SK-N-SH treated with all-trans-retinoic acid at 6 μM for 48 hours (cell line): ENCODE results near the gene NTPCR.

Experiments
- ATAC-seq: fragments of 200-7000 bp; cut with Tn5 transposase; 3 replicates; pipeline ENCODE4 v1.9.1; 2020; ENCODE audit warnings: mild to moderate bottlenecking, moderate library complexity
- ARNTL ChIP-seq: fragments of 450-650 bp; formaldehyde crosslinking; IDR thresholded peaks from 2 replicates; pipeline ENCODE4 v1.5.0; 2020; ENCODE audit warnings: low read depth, mild to moderate bottlenecking, moderate library complexity, borderline replicate concordance
- CSDC2 ChIP-seq: fragments of 250-450 bp; sonication (Bioruptor Pico); IDR thresholded peaks from 2 replicates; pipeline ENCODE4 v1.5.0; 2020; ENCODE audit warnings: mild to moderate bottlenecking, moderate library complexity
- ESRRG ChIP-seq: fragments of 250-450 bp; sonication (Bioruptor Pico); IDR thresholded peaks from 2 replicates; pipeline ENCODE4 v1.6.1; 2021; ENCODE audit warnings: mild to moderate bottlenecking
- GLIS3 ChIP-seq: fragments of 250-450 bp; sonication (Bioruptor Pico); IDR thresholded peaks from 2 replicates; pipeline ENCODE4 v1.5.0; 2020; ENCODE audit warnings: mild to moderate bottlenecking, moderate library complexity
- ISL1 ChIP-seq: fragments of 250-450 bp; sonication (Bioruptor Pico); IDR thresholded peaks from 2 replicates; pipeline ENCODE4 v2.1.2; 2022; ENCODE audit warnings: mild to moderate bottlenecking, moderate library complexity
- OSR1 ChIP-seq: fragments of 250-450 bp; sonication (Bioruptor Pico); IDR thresholded peaks from 2 replicates; pipeline ENCODE4 v1.8.0; 2022; ENCODE audit warnings: moderate library complexity, mild to moderate bottlenecking, inconsistent platforms
- PPARA ChIP-seq: fragments of 250-450 bp; sonication (Bioruptor Pico); IDR thresholded peaks from 2 replicates; pipeline ENCODE4 v1.5.0; 2020; ENCODE audit warnings: mild to moderate bottlenecking, borderline replicate concordance
- RARB ChIP-seq: fragments of 250-450 bp; sonication (Bioruptor Pico); IDR thresholded peaks from 2 replicates; pipeline ENCODE4 v1.8.0; 2021; ENCODE audit warnings: mild to moderate bottlenecking, moderate library complexity
- SNAI2 ChIP-seq: fragments of 250-450 bp; sonication (Bioruptor Pico); IDR thresholded peaks from 2 replicates; pipeline ENCODE4 v1.5.0; 2020; ENCODE audit warnings: mild to moderate bottlenecking, moderate library complexity
- TCF4 ChIP-seq: fragments of 250-450 bp; sonication (Bioruptor Pico); IDR thresholded peaks from 2 replicates; pipeline ENCODE4 v1.8.0; 2021; ENCODE audit warnings: mild to moderate bottlenecking, moderate library complexity, borderline replicate concordance
- TOX ChIP-seq: fragments of 250-450 bp; sonication (Bioruptor Pico); IDR thresholded peaks from 2 replicates; pipeline ENCODE4 v1.8.0; 2021; ENCODE audit warnings: mild to moderate bottlenecking, moderate library complexity, borderline replicate concordance
- ZC3H10 ChIP-seq: fragments of 250-450 bp; sonication (Bioruptor Pico); IDR thresholded peaks from 2 replicates; pipeline ENCODE4 v1.5.1; 2021; ENCODE audit warnings: mild to moderate bottlenecking, moderate library complexity
- ZFP3 ChIP-seq: fragments of 250-450 bp; sonication (Bioruptor Pico); IDR thresholded peaks from 2 replicates; pipeline ENCODE4 v1.5.0; 2020; ENCODE audit warnings: mild to moderate bottlenecking, moderate library complexity
- ZFP30 ChIP-seq: fragments of 450-650 bp; formaldehyde crosslinking; IDR thresholded peaks from 2 replicates; pipeline ENCODE4 v1.5.0; 2022; ENCODE audit warnings: mild to moderate bottlenecking, moderate library complexity
- ZNF70 ChIP-seq: fragments of 450-650 bp; formaldehyde crosslinking; IDR thresholded peaks from 2 replicates; pipeline ENCODE4 v1.5.0; 2020; ENCODE audit warnings: mild to moderate bottlenecking, moderate library complexity
- ZNF8 ChIP-seq: fragments of 450-650 bp; formaldehyde crosslinking; IDR thresholded peaks from 2 replicates; pipeline ENCODE4 v1.5.0; 2020; ENCODE audit warnings: mild to moderate bottlenecking, moderate library complexity
- TF ChIP-seq, protein P1 (sequence below): fragments of 250-450 bp; sonication (Bioruptor Pico); IDR thresholded peaks from 2 replicates; pipeline ENCODE4 v1.5.1; 2020; ENCODE audit warnings: low read depth, mild to moderate bottlenecking, moderate library complexity
- TF ChIP-seq, protein P2 (sequence below): fragments of 250-450 bp; sonication (Bioruptor Pico); IDR thresholded peaks from 2 replicates; pipeline ENCODE4 v1.5.1; 2021; ENCODE audit warnings: mild to moderate bottlenecking, moderate library complexity
- TF ChIP-seq, protein P3 (sequence below): fragments of 250-450 bp; sonication (Bioruptor Pico); IDR thresholded peaks from 2 replicates; pipeline ENCODE4 v1.8.0; 2021; ENCODE audit warnings: low read depth, mild to moderate bottlenecking, moderate library complexity, borderline replicate concordance
- TF ChIP-seq, protein P4 (sequence below): fragments of 250-450 bp; sonication (Bioruptor Pico); IDR thresholded peaks from 2 replicates; pipeline ENCODE4 v1.5.0; 2020; ENCODE audit warnings: mild to moderate bottlenecking, moderate library complexity
- TF ChIP-seq, protein P5 (sequence below): fragments of 250-450 bp; sonication (Bioruptor Pico); IDR thresholded peaks from 2 replicates; pipeline ENCODE4 v1.8.0; 2020; ENCODE audit warnings: mild to moderate bottlenecking, moderate library complexity, borderline replicate concordance

The NTPCR gene

DNA sequence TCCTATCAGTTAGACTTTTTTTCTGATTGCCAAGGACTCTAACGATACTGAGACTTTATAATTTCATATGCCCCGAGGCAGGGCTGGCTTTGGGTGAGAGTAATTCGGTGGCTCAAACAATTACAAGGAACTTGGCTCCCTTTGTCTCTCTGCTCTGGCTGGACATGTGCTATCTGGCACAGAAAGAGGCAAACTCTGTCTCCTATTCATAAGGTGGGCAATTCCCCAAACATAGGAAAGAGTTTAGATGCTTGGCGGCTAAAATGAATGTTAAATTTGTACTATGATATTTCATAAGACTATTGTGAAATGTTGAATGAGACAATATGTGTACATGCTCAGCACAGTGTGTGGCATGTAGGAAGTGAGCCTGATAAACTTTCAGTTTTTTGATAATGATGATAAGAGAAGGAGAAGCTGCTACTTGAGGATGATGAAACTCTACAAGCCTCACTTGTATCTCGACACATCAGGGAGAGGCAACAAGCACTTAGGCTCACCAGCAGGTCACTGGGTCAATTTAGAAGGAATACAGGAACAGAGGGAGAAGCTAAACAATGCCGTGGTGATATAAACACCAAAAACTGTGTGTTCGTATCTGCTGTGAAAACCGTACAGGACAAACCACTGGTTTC is 12.6 kb upstream of the NTPCR start:
- TF ChIP-seq, protein P1, sequence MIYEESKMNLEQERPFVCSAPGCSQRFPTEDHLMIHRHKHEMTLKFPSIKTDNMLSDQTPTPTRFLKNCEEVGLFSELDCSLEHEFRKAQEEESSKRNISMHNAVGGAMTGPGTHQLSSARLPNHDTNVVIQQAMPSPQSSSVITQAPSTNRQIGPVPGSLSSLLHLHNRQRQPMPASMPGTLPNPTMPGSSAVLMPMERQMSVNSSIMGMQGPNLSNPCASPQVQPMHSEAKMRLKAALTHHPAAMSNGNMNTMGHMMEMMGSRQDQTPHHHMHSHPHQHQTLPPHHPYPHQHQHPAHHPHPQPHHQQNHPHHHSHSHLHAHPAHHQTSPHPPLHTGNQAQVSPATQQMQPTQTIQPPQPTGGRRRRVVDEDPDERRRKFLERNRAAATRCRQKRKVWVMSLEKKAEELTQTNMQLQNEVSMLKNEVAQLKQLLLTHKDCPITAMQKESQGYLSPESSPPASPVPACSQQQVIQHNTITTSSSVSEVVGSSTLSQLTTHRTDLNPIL: no peak
- TF ChIP-seq PPARA (CRISPR knock-in tag): no peak
- TF ChIP-seq ZNF70 (CRISPR knock-in tag): no peak
- no peak for TF ChIP-seq SNAI2 (CRISPR knock-in tag)
- no peak for TF ChIP-seq CSDC2 (CRISPR knock-in tag)
- TF ChIP-seq TOX (CRISPR knock-in tag): no peak
- no peak for TF ChIP-seq ARNTL (CRISPR knock-in tag)
- TF ChIP-seq, protein P2, sequence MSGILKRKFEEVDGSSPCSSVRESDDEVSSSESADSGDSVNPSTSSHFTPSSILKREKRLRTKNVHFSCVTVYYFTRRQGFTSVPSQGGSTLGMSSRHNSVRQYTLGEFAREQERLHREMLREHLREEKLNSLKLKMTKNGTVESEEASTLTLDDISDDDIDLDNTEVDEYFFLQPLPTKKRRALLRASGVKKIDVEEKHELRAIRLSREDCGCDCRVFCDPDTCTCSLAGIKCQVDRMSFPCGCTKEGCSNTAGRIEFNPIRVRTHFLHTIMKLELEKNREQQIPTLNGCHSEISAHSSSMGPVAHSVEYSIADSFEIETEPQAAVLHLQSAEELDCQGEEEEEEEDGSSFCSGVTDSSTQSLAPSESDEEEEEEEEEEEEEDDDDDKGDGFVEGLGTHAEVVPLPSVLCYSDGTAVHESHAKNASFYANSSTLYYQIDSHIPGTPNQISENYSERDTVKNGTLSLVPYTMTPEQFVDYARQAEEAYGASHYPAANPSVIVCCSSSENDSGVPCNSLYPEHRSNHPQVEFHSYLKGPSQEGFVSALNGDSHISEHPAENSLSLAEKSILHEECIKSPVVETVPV (CRISPR knock-in tag): no peak
- ATAC-seq: no peak

DNA sequence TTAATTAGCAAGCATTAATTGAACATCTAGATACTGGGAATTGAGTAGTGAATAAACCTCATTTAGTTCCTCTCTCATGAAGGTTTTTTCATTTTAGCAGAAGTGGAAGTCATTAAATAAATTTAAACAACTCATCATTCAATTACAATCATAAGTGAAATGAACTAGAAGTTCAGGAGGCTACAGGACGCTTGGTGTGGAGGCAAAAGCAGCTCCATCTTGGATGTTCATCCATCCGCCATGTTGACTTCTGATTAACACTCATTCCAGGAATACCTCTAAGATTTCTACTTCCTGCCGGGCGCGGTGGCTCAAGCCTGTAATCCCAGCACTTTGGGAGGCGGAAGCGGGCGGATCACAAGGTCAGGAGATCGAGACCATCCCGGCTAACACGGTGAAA is 11.5 kb upstream of the NTPCR start:
- no peak for ATAC-seq
- no peak for TF ChIP-seq RARB (CRISPR knock-in tag)
- TF ChIP-seq ZFP30 (CRISPR knock-in tag): no peak
- TF ChIP-seq ARNTL (CRISPR knock-in tag): no peak
- no peak for TF ChIP-seq TCF4 (CRISPR knock-in tag)
- TF ChIP-seq, protein P1: no peak
- no peak for TF ChIP-seq ZNF8
- no peak for TF ChIP-seq ZNF70 (CRISPR knock-in tag)
- TF ChIP-seq, protein P3, sequence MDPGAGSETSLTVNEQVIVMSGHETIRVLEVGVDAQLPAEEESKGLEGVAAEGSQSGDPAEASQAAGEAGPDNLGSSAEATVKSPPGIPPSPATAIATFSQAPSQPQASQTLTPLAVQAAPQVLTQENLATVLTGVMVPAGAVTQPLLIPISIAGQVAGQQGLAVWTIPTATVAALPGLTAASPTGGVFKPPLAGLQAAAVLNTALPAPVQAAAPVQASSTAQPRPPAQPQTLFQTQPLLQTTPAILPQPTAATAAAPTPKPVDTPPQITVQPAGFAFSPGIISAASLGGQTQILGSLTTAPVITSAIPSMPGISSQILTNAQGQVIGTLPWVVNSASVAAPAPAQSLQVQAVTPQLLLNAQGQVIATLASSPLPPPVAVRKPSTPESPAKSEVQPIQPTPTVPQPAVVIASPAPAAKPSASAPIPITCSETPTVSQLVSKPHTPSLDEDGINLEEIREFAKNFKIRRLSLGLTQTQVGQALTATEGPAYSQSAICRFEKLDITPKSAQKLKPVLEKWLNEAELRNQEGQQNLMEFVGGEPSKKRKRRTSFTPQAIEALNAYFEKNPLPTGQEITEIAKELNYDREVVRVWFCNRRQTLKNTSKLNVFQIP (CRISPR knock-in tag): no peak
- no peak for TF ChIP-seq ZC3H10 (CRISPR knock-in tag)
- no peak for TF ChIP-seq SNAI2 (CRISPR knock-in tag)
- no peak for TF ChIP-seq TOX (CRISPR knock-in tag)
- TF ChIP-seq, protein P4, sequence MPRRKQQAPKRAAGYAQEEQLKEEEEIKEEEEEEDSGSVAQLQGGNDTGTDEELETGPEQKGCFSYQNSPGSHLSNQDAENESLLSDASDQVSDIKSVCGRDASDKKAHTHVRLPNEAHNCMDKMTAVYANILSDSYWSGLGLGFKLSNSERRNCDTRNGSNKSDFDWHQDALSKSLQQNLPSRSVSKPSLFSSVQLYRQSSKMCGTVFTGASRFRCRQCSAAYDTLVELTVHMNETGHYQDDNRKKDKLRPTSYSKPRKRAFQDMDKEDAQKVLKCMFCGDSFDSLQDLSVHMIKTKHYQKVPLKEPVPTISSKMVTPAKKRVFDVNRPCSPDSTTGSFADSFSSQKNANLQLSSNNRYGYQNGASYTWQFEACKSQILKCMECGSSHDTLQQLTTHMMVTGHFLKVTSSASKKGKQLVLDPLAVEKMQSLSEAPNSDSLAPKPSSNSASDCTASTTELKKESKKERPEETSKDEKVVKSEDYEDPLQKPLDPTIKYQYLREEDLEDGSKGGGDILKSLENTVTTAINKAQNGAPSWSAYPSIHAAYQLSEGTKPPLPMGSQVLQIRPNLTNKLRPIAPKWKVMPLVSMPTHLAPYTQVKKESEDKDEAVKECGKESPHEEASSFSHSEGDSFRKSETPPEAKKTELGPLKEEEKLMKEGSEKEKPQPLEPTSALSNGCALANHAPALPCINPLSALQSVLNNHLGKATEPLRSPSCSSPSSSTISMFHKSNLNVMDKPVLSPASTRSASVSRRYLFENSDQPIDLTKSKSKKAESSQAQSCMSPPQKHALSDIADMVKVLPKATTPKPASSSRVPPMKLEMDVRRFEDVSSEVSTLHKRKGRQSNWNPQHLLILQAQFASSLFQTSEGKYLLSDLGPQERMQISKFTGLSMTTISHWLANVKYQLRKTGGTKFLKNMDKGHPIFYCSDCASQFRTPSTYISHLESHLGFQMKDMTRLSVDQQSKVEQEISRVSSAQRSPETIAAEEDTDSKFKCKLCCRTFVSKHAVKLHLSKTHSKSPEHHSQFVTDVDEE (CRISPR knock-in tag): no peak
- TF ChIP-seq GLIS3 (CRISPR knock-in tag): no peak
- no peak for TF ChIP-seq ESRRG (CRISPR knock-in tag)
- TF ChIP-seq, protein P2 (CRISPR knock-in tag): no peak
- TF ChIP-seq, protein P5, sequence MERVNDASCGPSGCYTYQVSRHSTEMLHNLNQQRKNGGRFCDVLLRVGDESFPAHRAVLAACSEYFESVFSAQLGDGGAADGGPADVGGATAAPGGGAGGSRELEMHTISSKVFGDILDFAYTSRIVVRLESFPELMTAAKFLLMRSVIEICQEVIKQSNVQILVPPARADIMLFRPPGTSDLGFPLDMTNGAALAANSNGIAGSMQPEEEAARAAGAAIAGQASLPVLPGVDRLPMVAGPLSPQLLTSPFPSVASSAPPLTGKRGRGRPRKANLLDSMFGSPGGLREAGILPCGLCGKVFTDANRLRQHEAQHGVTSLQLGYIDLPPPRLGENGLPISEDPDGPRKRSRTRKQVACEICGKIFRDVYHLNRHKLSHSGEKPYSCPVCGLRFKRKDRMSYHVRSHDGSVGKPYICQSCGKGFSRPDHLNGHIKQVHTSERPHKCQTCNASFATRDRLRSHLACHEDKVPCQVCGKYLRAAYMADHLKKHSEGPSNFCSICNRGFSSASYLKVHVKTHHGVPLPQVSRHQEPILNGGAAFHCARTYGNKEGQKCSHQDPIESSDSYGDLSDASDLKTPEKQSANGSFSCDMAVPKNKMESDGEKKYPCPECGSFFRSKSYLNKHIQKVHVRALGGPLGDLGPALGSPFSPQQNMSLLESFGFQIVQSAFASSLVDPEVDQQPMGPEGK: no peak
- TF ChIP-seq ISL1: no peak
- no peak for TF ChIP-seq ZFP3 (CRISPR knock-in tag)
- no peak for TF ChIP-seq OSR1 (CRISPR knock-in tag)
